Measurements from ENCODE around the gene RAD51B.
"Not testable (repeated sequence)": the region's sequence is repeated elsewhere in the genome, so short reads cannot be mapped to it uniquely, and the experiment has no call there.

Gene RAD51B

DNA sequence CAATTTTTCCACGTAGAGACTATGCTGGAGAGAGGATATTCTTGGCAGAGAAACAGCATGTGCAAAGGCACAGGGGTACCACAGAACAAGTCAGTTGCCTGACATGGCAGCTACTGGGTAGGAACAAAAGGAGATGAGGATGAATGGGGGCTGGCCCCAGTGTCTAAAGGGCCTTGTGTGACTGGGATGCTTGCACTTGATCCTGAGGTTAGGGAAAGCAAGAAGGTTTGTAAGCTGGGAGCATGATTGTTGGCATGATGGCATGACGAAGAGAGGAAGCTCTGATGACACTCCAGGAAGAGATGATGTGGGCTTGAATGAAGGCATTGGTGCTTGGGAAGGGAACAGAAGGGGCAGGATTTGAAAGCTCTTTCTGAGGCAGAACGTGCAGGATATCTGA lies 834.2 kb downstream of the RAD51B start:
- ATAC-seq, result no peak

DNA sequence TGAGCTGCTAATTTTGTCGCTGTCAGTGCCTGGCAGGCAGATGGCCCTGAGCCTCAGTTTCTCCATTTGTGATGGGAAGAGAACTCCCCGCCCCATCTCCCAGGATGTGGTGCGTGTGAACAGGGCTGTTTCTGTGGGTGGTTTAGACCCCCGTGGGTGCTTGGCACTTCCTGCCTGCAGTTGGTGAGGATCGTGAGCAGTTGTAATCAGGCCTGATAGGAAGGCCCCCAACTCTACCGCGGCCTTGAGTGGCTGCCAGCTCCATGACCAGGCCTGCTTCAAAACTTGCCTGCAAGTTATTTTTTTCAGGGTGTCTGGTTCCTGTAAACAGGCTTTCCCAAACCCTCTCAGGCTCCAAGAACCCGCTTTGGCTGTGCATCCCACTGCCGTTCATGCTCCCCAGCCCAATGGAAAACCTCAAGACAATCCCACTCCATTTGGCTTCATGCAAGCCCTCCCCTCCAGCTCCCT lies 834.9 kb downstream of the RAD51B start:
- no peak for ATAC-seq

DNA sequence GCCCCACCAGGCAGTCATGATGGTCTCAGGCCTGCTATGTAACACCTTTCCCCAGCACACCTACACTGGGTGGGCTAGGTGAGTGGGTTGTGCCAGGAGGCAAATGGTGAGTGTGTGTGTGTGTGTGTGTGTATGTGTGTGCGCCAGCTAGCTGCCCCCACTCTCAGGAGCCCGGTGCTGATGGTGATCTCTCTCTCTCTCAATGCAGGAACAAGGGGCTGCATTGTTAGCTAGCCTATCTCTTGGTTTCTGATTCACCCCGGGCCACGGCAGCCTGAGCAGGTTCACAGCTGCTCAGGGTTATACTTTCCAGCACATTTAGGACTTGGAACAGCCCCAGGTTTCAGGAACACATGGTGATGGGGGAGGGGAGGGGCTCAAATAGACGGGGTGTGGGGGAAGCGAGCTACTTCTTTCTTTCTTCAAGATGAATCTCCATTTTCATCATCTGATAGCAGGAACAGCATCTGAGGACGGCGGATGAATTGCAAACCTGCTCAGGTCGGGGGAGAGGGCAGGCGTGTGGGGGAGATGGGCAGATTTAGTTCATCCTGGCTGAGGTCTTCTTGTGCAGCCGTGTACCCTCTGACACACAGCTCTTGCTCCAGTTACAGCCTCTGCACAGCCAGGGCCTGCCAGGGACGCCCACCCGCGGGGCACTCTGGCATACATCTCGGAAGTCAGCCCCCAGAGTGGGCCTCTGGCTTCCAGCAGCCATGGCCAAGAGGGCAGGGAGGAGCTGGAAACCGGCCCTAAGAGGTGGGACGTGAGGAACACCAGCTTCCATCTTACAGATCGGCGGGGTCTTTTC lies 835.6 kb downstream of the RAD51B start:
- no peak for ATAC-seq

DNA sequence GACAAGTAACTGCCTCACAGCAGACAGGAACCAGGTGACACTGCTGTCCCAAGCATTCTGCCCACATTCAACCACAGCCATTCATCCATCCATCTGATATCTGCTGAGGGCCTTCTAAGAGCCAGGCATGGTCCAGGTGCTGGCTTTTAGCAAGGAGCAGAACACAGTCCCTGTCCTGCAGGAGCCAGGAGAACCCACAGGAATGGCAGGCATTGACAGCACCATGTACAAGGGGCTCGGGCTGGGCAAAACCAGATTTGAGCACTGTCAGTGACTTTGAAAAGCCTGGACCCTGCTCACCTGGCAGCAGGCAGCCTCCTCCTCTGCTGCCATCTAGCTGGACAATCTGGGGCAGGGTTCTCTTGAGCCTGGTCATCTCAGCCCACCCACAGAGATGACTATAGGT lies 836.3 kb downstream of the RAD51B start:
- no peak for ATAC-seq

DNA sequence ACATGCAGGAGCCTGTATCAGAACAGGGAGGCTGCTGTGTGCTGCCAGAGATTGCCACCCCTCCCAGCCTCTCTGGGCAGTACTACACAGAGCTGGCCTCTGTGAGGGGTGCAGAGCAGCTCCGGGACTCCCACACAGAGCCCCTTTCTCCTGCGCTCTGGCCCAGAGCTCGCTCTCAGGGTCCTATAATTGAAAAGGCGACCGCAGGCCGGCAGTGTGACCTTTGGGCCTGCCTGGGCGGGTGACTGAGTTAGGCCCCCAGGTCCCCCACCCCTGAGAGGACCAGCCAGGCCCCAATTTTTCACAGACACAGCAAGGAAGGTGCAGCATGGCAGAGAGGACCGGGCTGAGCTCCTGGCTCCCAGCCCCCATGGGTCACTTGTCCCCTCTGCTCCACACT lies 836.9 kb downstream of the RAD51B start:
- ATAC-seq, result no peak

DNA sequence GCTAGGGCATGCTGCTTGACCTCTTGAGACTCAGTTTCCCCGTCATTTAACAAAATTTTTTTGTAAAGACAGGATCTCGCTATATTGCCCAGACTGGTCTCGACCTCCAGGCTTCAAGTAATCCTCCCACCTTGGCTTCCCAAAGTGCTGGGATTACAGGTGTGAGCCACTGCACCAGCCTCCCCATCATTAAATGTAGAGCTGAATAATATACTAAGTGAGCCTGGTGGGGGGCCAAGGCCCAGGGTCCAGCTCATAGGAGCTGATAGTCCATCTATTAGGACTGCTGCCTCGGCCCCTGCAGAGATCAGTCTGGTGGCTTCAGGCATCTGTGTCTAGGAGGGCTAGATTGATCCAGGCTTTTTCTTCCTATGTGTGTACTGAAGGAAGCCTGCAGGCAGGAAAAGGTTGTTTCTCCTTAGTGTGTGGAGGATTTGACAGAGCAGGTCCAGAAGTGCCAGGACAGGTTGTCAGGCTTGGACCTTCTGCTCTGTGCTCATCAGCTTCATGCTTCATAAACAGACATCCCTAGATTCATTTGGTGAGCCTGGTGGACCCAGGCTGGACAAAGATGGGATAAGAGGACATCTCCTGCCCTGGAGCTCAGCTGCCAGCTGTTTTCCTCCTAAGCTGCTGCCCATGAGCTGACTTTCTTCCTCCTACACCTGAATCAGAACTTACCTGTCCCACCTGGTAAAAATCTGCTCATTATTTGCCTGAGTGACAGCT lies 837.9 kb downstream of the RAD51B start:
- no peak for ATAC-seq

DNA sequence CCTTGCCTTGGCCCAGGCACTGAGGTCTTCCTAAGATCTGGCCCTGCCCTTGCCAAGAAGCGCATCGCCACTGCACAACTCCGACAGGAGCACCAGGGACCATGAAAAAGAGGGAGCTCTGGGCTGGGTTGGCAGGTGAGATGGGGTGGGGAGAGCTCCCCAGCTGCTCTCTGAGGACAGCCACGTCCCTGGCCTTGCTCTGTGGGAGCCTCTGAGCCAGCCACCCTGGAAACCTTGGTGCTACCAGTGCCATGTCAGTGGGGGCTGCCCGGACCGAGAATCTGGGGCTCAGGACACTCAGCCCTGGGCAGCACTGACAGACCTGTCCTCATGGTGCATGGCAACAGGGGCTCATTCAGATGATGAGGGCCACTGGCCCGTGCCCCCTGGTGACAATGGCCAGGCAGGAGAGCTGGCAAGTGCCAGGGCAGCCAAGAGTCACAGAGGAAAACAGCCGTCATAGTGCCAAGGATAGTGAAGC lies 838.5 kb downstream of the RAD51B start:
- ATAC-seq, result no peak

DNA sequence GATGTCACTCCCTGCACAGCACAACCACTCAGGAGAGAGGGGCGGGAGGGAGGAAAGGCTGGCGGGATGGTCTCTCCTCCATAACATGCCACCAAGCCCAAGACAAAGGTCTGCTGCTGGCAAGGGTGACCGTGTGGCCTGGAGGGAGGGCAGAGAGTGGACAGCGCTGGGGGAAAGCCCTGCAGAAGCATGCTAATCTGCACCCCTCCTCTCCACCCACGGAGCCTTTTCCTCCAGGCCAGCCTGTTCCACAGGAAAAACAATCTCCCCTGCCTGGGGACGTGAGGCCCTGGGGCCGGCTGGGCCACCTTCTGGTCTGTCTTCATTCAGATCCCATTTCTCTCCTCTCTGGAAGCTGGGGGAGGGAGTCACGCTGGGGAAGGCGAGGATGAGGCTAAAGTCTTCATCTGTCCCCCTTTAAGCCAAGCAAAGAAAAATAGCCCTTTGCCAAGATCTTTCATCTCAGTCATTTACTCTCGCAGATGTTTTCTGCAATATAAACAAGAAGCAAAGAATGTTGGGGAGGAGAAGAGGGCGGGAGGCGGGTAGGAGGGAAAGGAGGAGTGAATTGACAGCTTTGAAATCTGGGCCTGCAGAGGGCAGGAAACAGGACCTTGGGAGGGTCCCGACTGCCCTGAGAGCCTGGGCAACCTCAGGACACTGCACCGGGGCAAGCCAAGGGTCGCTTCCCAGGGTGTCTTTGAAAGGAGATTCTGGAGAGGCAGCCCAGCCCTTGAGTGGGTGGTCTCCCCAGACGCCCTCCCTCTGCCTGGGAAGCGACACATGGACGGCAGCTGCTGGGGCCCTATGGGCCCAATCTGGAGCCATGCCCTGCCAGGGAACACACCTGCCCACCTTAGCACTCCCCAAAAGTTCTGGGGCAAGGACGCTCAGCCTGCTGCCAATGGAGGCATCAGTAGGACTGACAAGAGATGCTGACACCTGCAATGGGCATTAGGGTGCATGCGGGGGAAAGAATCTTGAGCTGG lies 839.7 kb downstream of the RAD51B start:
- no peak for ATAC-seq

DNA sequence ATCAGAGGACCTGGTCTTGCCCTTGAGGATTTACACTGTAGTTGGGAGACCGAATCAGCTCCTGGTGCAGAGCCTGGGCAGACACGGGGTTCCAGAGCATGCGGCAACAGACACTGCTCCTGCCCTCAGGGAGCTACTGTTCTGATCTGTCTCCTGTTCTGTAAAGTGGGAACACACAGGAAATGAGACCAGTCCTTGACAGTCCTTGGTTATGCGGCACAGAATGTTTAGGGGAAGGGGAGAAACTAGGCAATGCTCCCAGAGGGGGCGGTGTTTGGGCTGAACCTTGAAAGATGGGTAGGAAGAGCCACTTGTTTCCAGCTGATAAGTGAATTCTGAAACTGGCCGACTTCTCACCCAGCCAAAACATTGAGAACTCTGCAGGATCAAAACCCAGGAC lies 840.9 kb downstream of the RAD51B start:
- ATAC-seq, result no peak

DNA sequence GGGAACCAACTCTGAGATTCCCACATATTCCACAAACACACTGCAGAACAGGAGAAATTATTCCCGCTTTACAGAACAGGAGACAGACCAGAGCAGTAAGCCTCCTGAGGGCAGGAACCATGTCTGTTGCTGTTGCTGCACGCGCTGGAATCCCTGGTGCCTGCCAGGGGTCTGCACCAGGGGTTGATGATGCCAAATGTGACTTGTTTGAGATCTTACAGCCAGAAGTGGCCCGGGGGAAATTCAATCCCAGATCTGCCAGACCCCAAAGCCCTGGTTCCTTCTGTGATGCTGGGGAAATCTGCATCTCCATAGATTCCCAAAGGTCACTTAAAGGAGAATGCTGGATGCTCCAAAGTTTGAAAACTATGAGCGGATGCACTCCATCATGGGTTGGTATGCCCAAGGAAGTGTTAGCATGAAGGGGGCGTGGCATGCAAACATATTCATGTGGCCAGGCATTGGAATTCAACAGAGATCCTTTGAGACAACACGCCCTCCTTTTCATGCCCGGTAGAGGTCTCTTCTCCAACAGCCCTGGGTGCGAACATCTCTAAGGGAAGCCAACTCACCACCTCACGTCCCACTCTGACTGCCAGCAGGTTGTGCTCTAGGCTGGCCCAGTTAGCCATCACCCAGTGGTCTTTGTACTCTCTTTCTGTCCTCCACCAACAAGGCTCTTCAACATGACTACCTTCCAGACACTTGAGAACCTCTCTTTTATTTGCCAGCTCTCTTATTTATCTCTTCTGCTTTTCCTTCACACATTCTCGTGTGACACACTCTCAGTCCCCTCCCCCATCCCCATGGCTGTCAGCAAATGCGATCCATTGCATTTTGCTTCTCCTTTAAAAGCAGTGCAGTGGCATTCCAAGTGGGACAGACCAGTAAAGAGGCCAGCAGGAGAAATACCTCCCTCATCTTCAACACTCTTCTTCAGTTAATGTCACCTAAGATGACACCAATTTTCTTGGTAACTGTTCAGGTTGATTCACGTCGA lies 841.9 kb downstream of the RAD51B start:
- no peak for ATAC-seq

DNA sequence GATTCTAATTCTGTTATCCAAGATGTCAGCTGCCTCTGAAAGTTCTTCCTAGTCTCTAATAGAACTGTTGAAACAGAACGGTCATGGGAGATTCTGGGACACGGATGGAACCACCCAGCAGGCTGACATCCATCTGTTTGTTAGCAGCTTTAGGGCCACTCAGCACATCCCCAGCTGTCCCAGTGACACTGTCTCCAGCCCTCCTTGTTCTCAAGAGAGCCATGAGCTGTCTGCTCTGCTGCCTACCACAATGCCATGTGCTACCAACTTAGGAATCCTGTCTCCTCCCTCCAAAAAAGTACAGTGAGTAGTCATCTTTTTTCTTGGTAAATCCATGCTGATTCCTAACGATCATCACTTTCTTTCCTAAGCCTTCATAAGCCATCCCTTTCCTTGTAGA lies 842.8 kb downstream of the RAD51B start:
- ATAC-seq, result no peak

DNA sequence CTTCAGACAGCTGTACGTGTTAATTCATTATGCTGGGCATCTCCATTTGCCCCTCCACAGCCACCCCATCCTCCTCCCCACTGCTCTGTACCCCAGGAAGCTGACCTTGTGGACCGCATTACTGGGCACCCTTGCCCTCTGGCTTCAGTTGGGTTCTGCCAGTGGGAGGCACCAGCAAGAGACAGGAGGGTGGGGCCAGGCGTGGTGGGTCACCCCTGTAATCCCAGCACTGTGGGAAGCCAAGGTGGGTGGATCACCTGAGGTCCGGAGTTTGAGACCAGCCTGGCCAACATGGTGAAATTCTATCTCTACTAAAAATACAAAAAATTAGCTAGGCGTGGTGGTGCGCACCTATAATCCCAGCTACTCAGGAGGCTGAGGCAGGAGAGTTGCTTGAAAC lies 843.2 kb downstream of the RAD51B start:
- ATAC-seq, result not testable (repeated sequence)

DNA sequence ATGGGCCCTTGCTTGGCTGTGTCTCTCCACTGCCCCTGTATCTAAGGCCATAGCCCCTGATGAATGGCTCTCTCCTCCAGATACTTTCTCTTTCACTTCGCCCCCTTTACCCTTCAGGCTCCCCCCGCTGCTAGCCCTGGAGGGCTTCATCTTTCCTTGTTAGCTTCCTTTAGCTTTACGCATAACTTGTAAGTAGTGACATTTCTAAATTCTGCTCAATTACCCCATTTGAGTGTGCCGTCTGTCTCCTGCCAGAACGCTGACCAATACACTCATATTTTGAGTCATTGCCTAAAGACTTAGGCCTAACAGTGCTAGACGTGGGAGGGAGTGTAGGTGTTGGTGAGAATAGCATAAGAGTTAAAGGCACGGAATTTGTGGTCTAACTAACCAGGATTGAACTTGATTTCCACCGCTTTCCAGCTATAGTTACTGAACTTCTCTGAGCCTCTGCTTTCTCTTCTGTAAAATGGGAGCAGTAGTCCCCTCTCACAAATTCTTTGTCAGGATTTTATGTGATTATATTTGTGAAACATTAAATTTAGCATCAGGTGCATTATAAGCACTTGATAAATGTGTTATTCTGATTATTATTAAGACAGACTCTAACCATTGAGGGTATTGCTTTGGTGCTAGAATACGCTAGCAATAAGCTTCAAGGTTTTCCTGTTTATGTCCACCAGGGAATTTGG lies 844.0 kb downstream of the RAD51B start:
- peak; percentile 84 to 90 for ATAC-seq

DNA sequence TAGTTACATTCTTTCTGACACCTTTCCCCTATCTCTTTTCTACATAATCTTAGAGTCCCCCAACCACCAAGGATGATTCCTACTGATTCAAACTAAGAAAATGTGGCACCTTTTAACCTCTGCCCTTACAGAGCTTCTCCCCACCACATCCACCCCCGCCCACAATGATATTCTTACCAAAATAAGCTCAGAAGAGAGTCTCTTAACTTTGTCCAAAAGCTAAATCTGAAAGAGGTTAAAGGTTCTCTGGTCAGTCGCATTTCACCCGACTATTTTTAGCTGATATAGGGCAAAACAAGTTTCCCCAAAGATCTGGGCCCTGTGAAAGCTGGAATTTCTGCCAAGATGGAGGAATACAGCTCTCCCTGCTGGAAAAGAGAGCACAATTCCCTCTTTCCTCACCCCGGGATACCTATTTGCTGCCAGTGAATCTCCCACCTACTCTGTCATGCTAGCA lies 844.7 kb downstream of the RAD51B start:
- peak; percentile 80 to 81 for ATAC-seq

DNA sequence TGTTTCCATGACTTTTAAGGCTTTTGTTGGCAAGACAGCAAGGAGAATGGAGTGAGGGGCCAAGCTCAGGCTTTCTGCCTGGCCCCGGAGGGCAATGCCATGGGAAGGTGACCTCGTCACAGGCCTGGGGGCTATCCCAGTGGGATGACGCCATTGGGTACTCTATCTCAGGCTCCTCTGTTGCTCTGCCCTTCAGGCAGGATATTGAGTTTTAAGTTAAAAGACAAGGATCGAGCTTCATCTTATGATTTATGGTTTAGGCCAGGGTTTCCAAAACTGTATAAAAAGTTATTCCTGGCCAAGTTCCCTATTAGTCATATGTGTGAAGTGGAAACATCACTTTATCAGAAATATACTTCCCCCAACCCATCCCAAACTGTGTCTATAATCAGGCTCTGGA lies 845.6 kb downstream of the RAD51B start:
- no peak for ATAC-seq

DNA sequence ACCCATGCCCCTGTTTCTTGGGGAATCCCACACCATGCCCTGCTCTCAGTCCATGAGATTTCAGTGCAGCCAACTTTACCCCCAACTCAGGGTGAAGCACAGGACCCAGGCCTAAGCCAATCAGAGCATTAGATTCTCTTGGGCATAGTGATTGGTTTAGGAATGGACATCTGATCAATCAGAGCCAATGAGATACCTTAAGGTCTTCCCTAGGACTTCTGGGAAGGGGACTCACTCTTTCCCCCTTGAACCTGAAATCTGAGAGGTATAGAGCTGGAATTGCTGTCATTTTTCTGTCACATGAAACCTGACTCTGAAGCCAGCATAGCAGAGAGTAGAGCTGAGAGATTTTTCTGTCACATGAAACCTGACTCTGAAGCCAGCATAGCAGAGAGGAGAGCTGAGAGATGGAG lies 846.2 kb downstream of the RAD51B start:
- no peak for ATAC-seq

DNA sequence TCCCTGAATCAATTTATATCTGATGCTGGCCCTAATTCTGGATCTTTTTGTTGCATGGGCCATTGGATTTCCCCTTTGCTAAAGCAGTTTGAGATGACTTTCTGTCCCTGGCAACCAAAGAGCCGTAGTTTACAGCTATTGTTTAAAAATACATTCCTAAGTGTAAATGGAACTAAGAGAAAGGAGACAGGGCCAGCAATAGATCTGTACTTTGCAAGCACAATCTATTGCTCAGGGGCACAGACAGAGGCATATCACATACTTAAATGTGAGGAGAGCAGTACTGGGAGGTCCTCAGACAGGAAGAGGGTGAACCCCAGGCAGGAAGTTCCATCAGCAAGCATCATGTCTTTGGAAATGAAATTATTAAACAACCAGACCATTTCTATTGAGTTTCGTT lies 846.7 kb downstream of the RAD51B start:
- no peak for ATAC-seq

DNA sequence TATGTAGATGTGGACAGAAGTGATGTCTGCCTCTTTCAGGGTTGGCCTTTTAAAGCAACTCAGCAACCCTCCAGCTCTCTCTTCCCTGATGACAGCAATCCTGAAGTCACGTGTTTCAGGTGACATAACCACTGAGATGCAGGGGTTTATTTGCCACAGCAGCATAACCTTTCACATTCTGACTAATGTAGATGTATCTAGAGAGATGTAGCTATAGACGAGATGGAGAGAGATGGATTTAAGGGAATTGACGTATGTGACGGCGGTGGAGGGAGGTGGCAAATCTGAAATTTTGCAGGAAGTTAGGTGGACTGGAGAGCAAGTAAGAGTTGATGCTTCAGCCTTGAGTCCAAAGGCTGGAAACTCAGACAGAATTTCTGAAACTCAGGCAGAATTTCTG lies 847.3 kb downstream of the RAD51B start:
- ATAC-seq, result no peak

DNA sequence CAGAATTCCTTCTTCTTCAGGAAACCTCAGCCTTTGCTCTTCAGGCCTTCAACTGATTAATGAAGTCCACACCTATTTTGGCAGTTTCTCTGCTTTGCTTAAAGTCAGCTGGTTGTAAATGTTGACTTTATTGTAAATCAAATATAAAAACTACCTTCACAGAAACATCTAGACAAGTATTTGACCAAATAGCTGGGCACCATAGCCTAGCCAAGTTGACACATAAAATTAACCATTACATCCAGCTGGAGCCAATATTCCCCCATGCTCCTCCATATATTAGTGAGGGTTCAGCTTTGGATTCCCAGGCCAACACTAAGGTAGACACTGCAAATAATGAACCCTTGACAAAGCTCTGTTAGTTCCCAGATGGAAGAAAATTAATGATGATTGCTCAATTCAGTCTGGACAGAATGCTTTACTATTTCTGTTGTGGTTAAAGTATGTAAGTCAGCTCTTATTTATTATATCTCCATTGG lies 847.8 kb downstream of the RAD51B start:
- ATAC-seq, result no peak

DNA sequence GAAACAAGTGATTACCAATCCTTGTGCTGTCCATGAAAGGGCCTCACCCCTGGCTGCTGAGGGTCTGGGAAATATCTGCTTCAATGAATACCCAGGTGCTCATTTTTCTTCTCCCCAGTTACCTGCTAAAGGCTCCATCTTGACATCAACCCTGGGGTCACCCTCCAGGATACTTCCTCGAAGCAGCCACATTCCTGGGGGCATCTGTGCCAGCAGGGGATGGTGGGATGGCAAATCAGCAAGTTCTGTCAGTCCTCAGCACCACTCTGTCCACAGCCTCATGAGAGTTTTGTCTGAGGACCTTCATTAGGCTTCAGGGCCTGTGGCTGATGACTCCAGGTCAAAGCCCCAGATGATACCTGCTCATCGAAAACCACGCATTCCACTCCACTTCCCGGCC lies 848.4 kb downstream of the RAD51B start:
- no peak for ATAC-seq

DNA sequence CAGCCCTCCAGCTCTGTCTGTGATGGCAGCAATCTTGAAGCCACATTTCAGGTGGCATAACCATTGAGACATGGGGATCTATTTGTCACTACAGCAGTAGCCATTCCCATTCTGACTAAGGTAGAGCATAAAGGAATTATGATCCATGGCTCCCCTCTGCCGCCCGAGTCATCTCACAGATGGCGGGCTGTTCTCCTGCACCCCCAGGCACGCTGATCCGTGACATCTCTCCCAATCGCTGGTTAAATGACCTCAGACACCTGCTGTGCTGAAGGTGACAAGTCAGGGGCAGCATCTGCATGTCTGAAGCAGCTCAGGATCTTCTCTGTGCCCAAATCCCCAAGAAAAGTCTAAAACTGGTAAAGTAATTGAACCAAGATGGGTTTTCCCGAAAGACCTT lies 849.0 kb downstream of the RAD51B start:
- no peak for ATAC-seq

Data from activated CD4-positive, CD25-positive, alpha-beta regulatory T cell treated with anti-CD3 and anti-CD28 coated beads, Interleukin-2, amount 50 U/mL, for 24 hours (primary cell).